Fibroblast of peridontal ligament (primary cell): ENCODE data around the gene SLC25A34.
A peak's percentile ranks its signal among the peaks of the same experiment; 100 is the strongest.

ENCODE experiments used
- DNase-seq: peaks from one replicate; pipeline ENCODE4 v3.0.0-alpha.2; 2010; ENCODE audit errors: extremely low read depth

The SLC25A34 gene

GRCh38 chr1:15714406-15715136 lies 21.5 kb upstream of the SLC25A34 start:
- DNase-seq = peak; percentile 76

GRCh38 chr1:15717418-15718125 lies 18.5 kb upstream of the SLC25A34 start:
- no peak for DNase-seq

GRCh38 chr1:15718199-15718601 lies 17.9 kb upstream of the SLC25A34 start:
- DNase-seq = no peak

GRCh38 chr1:15719381-15720120 lies 16.5 kb upstream of the SLC25A34 start:
- no peak for DNase-seq

GRCh38 chr1:15720861-15721260 lies 15.2 kb upstream of the SLC25A34 start:
- no peak for DNase-seq

GRCh38 chr1:15722411-15722810 lies 13.6 kb upstream of the SLC25A34 start:
- no peak for DNase-seq

- no peak for DNase-seq
These were observed 13.1 kb upstream of the SLC25A34 start for GRCh38 chr1:15722836-15723532.

- no peak for DNase-seq
These were observed 12.3 kb upstream of the SLC25A34 start for GRCh38 chr1:15723631-15724246.

- DNase-seq = no peak
These were observed 10.8 kb upstream of the SLC25A34 start for GRCh38 chr1:15724949-15725880.

GRCh38 chr1:15726508-15726907 lies 9.6 kb upstream of the SLC25A34 start:
- no peak for DNase-seq

GRCh38 chr1:15727021-15727420 lies 9.0 kb upstream of the SLC25A34 start:
- DNase-seq = no peak

GRCh38 chr1:15727424-15727823 lies 8.6 kb upstream of the SLC25A34 start:
- DNase-seq = no peak

- no peak for DNase-seq
These were observed 8.1 kb upstream of the SLC25A34 start for GRCh38 chr1:15727866-15728534.

- no peak for DNase-seq
These were observed 7.0 kb upstream of the SLC25A34 start for GRCh38 chr1:15728937-15729657.

GRCh38 chr1:15730423-15730822 lies 5.6 kb upstream of the SLC25A34 start:
- no peak for DNase-seq

- DNase-seq = no peak
These were observed 5.1 kb upstream of the SLC25A34 start for GRCh38 chr1:15730936-15731335.

GRCh38 chr1:15731735-15732685 lies 4.0 kb upstream of the SLC25A34 start:
- no peak for DNase-seq

GRCh38 chr1:15732686-15733081 lies 3.4 kb upstream of the SLC25A34 start:
- DNase-seq = no peak
